HG03135 (cell line): Measurements from ENCODE around the gene TYMP.
A peak's percentile ranks its signal among the peaks of the same experiment; 100 is the strongest.

Experiments
- ATAC-seq: cut with Tn5 transposase; IDR thresholded peaks from one replicate; pipeline ENCODE4 v1.9.1; 2021; ENCODE audit warnings: mild to moderate bottlenecking, moderate library complexity; ENCODE audit not compliant: unreplicated experiment

The TYMP gene

GRCh38 chr22:50563413-50564160, 33.8 kb upstream of the TYMP start:
- no peak for ATAC-seq

- peak; percentile 90 for ATAC-seq
Observed at GRCh38 chr22:50562523-50563412, 33.0 kb upstream of the TYMP start, which contains the start of gene SYCE3. Gene SYCE3 (minus strand): TSS chr22:50562919. CDS start chr22:50556405, 6,514 bp downstream.

GRCh38 chr22:50561401-50562358, 31.9 kb upstream of the TYMP start:
- no peak for ATAC-seq

GRCh38 chr22:50560034-50560433, 30.2 kb upstream of the TYMP start:
- no peak for ATAC-seq

GRCh38 chr22:50556703-50557102, 26.9 kb upstream of the TYMP start:
- no peak for ATAC-seq

- no peak for ATAC-seq
Observed at GRCh38 chr22:50553310-50553709, 23.5 kb upstream of the TYMP start.

GRCh38 chr22:50551160-50551752, 21.4 kb upstream of the TYMP start:
- ATAC-seq: no peak

GRCh38 chr22:50550395-50550794, 20.6 kb upstream of the TYMP start:
- ATAC-seq: no peak

GRCh38 chr22:50548921-50549790, 19.3 kb upstream of the TYMP start:
- no peak for ATAC-seq

GRCh38 chr22:50548040-50548920, 18.5 kb upstream of the TYMP start:
- no peak for ATAC-seq

- no peak for ATAC-seq
Observed at GRCh38 chr22:50547263-50547985, 17.6 kb upstream of the TYMP start.

GRCh38 chr22:50546326-50547262, 16.8 kb upstream of the TYMP start:
- no peak for ATAC-seq

- ATAC-seq: no peak
Observed at GRCh38 chr22:50545522-50546325, 15.9 kb upstream of the TYMP start, which contains the start of gene KLHDC7B. Gene KLHDC7B (plus strand): TSS chr22:50545899. CDS start chr22:50546244, 345 bp downstream.

- no peak for ATAC-seq
Observed at GRCh38 chr22:50544746-50545253, 15.0 kb upstream of the TYMP start.

GRCh38 chr22:50544078-50544745, 14.4 kb upstream of the TYMP start:
- no peak for ATAC-seq
